ENCODE measurements around the gene TRPV2.

The TRPV2 gene

GRCh38 chr17:16418685-16419068 lies 3.3 kb downstream of the TRPV2 start:
- peak; percentile 45 for DNase-seq (ENCODE audit: low read depth)
- peak overlapping the region; percentile 92 for H3K4me3 ChIP-seq (ENCODE audit: low read depth, low read length)
- TF ChIP-seq, protein P1, sequence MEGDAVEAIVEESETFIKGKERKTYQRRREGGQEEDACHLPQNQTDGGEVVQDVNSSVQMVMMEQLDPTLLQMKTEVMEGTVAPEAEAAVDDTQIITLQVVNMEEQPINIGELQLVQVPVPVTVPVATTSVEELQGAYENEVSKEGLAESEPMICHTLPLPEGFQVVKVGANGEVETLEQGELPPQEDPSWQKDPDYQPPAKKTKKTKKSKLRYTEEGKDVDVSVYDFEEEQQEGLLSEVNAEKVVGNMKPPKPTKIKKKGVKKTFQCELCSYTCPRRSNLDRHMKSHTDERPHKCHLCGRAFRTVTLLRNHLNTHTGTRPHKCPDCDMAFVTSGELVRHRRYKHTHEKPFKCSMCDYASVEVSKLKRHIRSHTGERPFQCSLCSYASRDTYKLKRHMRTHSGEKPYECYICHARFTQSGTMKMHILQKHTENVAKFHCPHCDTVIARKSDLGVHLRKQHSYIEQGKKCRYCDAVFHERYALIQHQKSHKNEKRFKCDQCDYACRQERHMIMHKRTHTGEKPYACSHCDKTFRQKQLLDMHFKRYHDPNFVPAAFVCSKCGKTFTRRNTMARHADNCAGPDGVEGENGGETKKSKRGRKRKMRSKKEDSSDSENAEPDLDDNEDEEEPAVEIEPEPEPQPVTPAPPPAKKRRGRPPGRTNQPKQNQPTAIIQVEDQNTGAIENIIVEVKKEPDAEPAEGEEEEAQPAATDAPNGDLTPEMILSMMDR (IDR thresholded peaks at IDR 0.05; ENCODE audit: insufficient read depth, low read depth, low read length, missing control alignments) = no peak

DNA sequence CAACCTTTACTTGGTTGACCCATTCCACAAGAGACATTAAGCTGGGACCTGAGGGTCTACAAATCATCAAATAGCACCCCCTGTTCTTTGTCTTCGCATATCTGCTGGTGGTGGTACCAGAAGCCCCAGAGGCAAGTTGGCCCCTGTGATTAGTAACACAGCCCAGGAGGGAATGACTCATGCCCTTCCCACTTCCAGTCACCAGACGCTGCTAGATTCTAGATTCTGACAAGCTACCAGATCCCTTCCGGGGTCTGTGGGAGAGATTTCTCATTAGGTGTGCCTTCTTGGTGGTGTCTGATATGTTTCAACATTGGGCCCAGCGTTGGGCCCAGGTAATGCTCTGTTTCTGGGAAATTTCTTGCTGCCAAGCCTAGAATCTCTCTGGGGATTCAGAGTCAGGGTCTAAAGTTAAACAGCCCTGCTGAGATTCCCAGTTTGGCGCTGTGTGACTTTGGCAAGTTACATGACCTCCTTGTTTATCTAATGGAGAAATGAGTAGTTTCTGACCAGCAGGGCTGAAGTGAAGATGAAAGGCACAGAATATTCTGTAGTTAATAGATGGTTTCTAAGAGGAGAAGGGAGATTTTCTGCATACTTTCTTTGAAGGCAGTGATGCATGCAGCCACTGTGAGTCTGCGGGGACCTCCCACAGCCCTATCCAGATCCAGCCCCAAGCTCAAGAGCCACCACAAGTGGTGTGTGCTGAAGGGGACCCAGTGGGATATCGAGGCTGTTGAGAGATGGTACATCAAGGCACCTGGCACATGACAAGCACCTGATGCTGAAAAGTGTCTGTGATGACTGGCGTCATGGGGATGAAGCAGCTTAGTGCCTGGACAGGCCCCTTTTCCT lies 3.9 kb downstream of the TRPV2 start:
- peak overlapping the region; percentile 92 for H3K4me3 ChIP-seq (ENCODE audit: low read depth, low read length)
- peak; percentile 84 for DNase-seq (ENCODE audit: low read depth)
- TF ChIP-seq, protein P1 (IDR thresholded peaks at IDR 0.05; ENCODE audit: insufficient read depth, low read depth, low read length, missing control alignments) = no peak

DNA sequence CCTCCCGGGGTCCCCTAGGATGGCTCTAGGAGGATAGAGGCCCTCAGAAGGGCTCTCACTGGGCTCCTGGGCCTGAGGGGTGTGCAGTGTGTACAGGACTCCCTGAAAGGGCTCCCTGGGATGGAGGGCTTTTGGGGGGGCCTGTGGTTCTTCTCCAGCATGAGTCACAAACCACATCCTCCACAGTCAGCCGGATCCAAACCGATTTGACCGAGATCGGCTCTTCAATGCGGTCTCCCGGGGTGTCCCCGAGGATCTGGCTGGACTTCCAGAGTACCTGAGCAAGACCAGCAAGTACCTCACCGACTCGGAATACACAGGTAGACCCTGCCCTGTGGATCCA lies 4.5 kb downstream of the TRPV2 start:
- peak; percentile 71 for DNase-seq (ENCODE audit: low read depth)

GRCh38 chr17:16422416-16422815 lies 7.0 kb downstream of the TRPV2 start:
- TF ChIP-seq, protein P1 (IDR thresholded peaks at IDR 0.05; ENCODE audit: insufficient read depth, low read depth, low read length, missing control alignments) = no peak
- DNase-seq (ENCODE audit: low read depth) = no peak
- no peak overlapping the region for H3K4me3 ChIP-seq (ENCODE audit: low read depth, low read length)

More for the DNA sequence above, 4.5 kb downstream of the TRPV2 start:
- TF ChIP-seq, protein P1 (IDR thresholded peaks at IDR 0.05; ENCODE audit: insufficient read depth, low read depth, low read length, missing control alignments) = no peak
- H3K4me3 ChIP-seq (ENCODE audit: low read depth, low read length) = peak overlapping the region; percentile 92

- DNase-seq (ENCODE audit: low read depth) = no peak
- TF ChIP-seq, protein P1 (IDR thresholded peaks at IDR 0.05; ENCODE audit: insufficient read depth, low read depth, low read length, missing control alignments) = no peak
- H3K4me3 ChIP-seq (ENCODE audit: low read depth, low read length) = no peak overlapping the region
These were observed 8.0 kb downstream of the TRPV2 start for GRCh38 chr17:16423226-16423872.

DNA sequence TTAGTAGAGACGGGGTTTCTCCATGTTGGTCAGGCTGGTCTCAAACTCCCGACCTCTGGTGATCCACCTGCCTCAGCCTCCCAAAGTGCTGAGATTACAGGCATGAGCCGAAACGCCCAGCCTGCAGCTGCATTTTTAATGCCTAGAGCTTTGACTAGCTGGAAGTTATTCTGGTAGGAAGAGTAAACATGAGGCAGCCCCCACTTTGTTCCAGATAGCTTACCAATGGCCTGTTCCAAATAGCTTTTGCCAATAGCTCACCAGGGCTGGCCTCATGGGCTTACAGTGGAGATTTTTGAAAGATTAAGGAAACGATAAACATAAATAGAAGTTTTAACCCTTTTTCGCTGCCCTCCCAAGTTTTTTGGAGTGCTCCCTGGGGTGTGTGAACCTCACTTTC lies 9.8 kb downstream of the TRPV2 start:
- no peak overlapping the region for H3K4me3 ChIP-seq (ENCODE audit: low read depth, low read length)
- no peak for DNase-seq (ENCODE audit: low read depth)
- TF ChIP-seq, protein P1 (IDR thresholded peaks at IDR 0.05; ENCODE audit: insufficient read depth, low read depth, low read length, missing control alignments) = no peak
